Measurements from ENCODE around the gene KCNQ4.
A peak's percentile ranks its signal among the peaks of the same experiment; 100 is the strongest.

The KCNQ4 gene

DNA sequence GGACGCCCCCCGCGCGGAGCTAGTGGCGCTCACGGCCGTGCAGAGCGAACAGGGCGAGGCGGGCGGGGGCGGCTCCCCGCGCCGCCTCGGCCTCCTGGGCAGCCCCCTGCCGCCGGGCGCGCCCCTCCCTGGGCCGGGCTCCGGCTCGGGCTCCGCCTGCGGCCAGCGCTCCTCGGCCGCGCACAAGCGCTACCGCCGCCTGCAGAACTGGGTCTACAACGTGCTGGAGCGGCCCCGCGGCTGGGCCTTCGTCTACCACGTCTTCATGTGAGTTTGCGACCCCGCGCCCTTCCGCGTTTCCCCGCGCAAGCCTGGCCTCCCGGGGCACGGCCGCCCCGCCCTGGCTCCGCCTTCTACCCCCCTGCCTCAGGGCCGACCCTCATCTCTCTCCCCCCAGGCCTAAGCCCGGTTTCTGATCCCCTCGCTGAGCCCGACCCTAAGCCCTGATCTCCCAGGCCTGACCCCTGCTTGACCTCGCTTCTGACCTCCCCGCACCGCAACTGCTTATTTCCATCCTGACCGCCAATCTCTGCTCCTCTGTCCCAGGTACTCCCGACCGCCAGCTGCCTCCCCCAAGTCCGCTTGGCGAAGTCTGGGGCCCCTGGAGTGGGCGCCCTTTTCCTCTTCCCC is 669 bp downstream of the KCNQ4 start:
- Histone ChIP-seq H3K4me3 (ENCODE audit: low read depth in 1 of 2, low read length in 2 of 2) (peak overlapping the region; percentile 31 to 61), H3K9me3 (ENCODE audit: low read length) (no peaks in the 10 kb centered on the region), H3K36me3 (ENCODE audit: insufficient read depth, low read length) (no peaks in the 10 kb centered on the region), H3K27me3 (ENCODE audit: control insufficient read depth in 1 of 2, insufficient read depth in 2 of 2, low read length in 2 of 2) (no peaks in the 10 kb centered on the region), H3K27ac (ENCODE audit: low read depth, low read length) (peak overlapping the region; percentile 80), H3K4me1 (ENCODE audit: insufficient read depth, low read length) (peaks cover 54% of the 10 kb centered on the region), H3K9ac (ENCODE audit: low read length) (peak overlapping the region; percentile 61)

DNA sequence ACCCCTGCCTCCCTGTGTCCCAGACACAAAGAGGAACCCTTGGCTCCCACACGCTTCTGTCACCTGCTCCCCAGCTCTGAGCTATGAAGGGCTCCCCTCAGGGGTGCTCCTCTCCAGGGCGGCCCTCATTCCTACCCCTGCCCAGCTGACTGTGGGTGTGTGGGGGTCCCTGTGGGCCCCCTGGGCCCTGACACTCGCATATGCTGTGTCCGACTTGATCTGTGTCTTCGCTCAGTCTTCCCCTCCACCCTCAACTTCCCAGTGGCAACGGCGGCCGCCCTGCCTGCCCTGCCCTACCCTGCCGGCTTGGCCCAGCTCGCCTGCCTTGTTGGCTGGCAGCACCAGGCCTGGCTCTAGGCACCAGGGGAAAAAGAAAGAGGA is 1.2 kb downstream of the KCNQ4 start:
- Histone ChIP-seq H3K4me3 (ENCODE audit: low read depth in 1 of 2, low read length in 2 of 2) (peak overlapping the region; percentile 31 to 61), H3K27ac (ENCODE audit: low read depth, low read length) (peak overlapping the region; percentile 80), H3K27me3 (ENCODE audit: control insufficient read depth in 1 of 2, insufficient read depth in 2 of 2, low read length in 2 of 2) (no peaks in the 10 kb centered on the region), H3K36me3 (ENCODE audit: insufficient read depth, low read length) (no peaks in the 10 kb centered on the region), H3K9me3 (ENCODE audit: low read length) (no peaks in the 10 kb centered on the region), H3K4me1 (ENCODE audit: insufficient read depth, low read length) (peaks cover 59% of the 10 kb centered on the region), H3K9ac (ENCODE audit: low read length) (peak overlapping the region; percentile 61)

DNA sequence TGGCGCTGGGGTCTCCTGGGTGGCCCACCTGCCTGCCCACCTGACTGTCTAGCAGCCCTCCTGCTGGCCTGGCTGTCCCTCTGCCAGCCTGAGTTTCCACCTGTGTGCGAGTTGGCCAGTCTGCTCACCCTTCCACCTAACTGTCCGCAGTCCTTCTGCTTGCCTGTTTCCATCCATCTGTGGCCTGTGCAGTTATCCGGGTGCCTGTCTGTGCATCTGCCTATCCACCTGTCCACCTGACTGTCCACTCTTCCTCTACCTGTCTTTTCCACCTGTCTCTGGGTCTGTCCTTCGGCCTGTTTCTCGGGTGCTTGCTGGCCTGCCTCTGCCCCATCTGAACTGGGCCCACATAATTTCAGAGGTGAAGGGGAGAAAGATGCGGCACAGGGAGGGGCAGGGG is 1.9 kb downstream of the KCNQ4 start:
- Histone ChIP-seq H3K4me3 (ENCODE audit: low read depth in 1 of 2, low read length in 2 of 2) (peak overlapping the region; percentile 31 to 61), H3K36me3 (ENCODE audit: insufficient read depth, low read length) (no peaks in the 10 kb centered on the region), H3K27me3 (ENCODE audit: control insufficient read depth in 1 of 2, insufficient read depth in 2 of 2, low read length in 2 of 2) (no peaks in the 10 kb centered on the region), H3K4me1 (ENCODE audit: insufficient read depth, low read length) (peaks cover 66% of the 10 kb centered on the region), H3K9me3 (ENCODE audit: low read length) (no peaks in the 10 kb centered on the region), H3K9ac (ENCODE audit: low read length) (peak overlapping the region; percentile 61), H3K27ac (ENCODE audit: low read depth, low read length) (peak overlapping the region; percentile 80)

DNA sequence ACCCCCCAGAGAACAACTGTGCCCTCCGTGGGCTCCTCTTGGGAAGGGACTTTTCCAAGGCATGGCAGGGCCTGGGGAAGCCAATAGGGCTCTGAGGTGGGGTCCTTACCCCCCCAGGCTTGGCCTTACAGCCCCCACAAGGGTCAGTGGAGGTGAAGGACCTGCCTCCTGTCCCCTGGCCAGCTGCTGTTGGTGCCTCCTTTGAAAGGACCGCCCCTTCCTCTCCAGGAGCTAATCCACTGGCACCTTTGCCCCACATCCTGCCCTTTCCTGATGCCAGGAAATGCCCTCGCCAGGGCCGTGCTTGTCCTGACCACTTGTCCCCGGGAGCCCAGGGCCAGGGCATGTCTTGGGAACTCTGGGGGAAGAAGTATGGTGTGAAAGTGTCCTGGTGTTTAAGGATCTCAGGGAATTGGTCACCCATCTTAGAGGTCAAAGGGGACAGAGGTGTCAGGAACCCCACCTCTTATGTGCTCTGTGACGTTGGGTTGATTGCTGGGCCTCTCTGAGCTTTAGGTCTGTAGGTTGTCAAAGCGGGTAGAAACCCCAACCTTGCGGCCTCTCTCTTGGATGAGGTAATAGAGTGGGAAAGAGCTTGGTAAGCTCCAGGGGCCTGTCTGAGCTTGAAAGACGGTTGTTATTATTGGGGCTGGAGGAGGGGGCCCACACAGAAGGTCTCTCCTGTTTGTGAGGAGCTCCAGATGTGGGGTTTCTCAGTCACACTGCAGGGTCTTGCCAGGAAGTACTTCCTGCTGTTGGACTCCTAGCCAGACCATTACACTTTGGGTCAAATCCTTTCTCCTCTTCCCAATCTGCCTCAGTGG is 2.8 kb downstream of the KCNQ4 start:
- no peak overlapping the region for H3K9ac ChIP-seq (ENCODE audit: low read length)
- H3K4me1 ChIP-seq (ENCODE audit: insufficient read depth, low read length), result peaks cover 76% of the 10 kb centered on the region
- H3K4me3 ChIP-seq (ENCODE audit: low read depth in 1 of 2, low read length in 2 of 2), result peak overlapping the region in 1 of 2 donors; percentile 61
- H3K27me3 ChIP-seq (ENCODE audit: control insufficient read depth in 1 of 2, insufficient read depth in 2 of 2, low read length in 2 of 2), result no peaks in the 10 kb centered on the region
- no peaks in the 10 kb centered on the region for H3K9me3 ChIP-seq (ENCODE audit: low read length)
- H3K36me3 ChIP-seq (ENCODE audit: insufficient read depth, low read length), result no peaks in the 10 kb centered on the region
- peak overlapping the region; percentile 80 for H3K27ac ChIP-seq (ENCODE audit: low read depth, low read length)

DNA sequence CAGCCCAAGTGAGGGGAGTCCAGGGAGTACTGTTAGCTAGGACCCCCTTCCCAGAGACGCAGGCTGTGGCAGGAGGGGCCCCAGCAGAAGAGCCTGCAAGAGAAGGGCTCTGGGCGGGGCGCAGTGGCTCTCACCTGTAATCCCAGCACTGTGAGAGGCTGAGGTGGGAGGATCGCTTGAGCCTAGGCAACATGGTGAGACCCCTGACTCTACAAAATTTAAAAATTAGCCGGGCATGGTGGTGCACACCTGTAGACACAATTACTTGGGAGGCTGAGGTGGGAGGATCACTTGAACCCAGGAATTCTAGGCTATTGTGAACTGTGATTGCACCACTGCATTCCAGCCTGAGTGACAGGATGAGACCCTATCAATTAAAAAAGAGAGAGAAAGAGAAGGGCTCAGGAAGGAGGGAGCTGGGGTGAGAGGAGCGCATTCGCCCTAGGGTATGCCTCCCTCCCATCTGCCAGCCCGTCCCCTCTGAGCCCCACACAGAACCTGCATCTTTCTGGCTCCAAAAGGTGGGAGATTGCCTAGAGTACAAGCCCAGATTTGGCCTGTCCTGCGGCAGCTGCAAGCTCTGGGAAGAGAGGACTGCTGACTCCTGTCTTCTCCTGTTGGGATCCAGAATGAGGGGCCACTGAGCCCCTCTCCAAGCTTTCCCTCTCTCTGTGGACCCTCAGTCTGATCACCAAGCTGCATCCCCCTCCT is 3.6 kb downstream of the KCNQ4 start:
- Histone ChIP-seq H3K9ac (ENCODE audit: low read length) (peak overlapping the region; percentile 57), H3K27ac (ENCODE audit: low read depth, low read length) (peak overlapping the region; percentile 80)

DNA sequence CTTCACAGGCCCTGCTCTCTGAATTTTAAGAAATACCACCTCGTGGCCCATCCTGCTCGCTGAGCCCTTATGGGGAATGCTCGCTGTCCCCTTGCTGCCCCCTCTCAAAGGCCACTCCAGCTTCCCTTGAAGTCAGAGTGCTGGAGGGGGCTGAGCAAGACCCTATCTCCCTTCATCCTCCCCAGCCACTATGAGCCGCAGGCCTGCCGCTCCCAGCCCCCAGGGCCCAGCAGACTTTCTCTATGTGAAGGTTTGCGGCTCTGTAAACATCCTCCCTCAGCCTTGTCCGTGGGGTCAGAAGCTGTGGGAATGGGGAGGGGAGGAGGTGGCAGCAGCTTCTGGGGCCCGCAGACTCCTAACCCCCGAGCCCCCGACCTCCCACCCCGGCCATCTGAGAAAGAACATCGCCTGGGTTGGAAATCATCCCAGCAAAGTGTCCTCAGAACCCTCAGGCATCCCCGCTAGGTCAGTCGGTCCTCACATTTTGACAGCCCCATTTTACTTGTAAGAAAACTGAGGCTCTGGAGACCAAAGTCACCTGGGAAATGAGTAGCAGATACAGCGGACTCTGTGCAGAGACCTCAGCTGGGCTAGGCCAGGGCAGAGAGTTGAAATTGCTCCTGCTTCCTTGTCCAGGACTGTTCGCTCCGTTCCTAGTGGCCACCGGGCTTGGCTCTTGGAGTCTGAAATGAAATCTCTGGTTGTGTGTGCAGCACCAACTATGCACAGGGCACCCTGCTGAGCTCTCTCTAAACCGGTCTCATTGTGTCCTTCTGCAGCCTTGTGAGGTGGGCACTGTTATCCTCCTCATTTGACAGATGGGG is 4.4 kb downstream of the KCNQ4 start:
- Histone ChIP-seq H3K9me3 (ENCODE audit: low read length) (no peaks in the 10 kb centered on the region), H3K4me3 (ENCODE audit: low read depth in 1 of 2, low read length in 2 of 2) (no peak overlapping the region), H3K9ac (ENCODE audit: low read length) (peak overlapping the region; percentile 57), H3K27me3 (ENCODE audit: control insufficient read depth in 1 of 2, insufficient read depth in 2 of 2, low read length in 2 of 2) (no peaks in the 10 kb centered on the region), H3K27ac (ENCODE audit: low read depth, low read length) (peak overlapping the region; percentile 80), H3K36me3 (ENCODE audit: insufficient read depth, low read length) (no peaks in the 10 kb centered on the region), H3K4me1 (ENCODE audit: insufficient read depth, low read length) (peaks cover 74% of the 10 kb centered on the region)

More for the DNA sequence above, 3.6 kb downstream of the KCNQ4 start:
- Histone ChIP-seq H3K27me3 (ENCODE audit: control insufficient read depth in 1 of 2, insufficient read depth in 2 of 2, low read length in 2 of 2) (no peaks in the 10 kb centered on the region), H3K36me3 (ENCODE audit: insufficient read depth, low read length) (no peaks in the 10 kb centered on the region), H3K9me3 (ENCODE audit: low read length) (no peaks in the 10 kb centered on the region), H3K4me1 (ENCODE audit: insufficient read depth, low read length) (peaks cover 78% of the 10 kb centered on the region), H3K4me3 (ENCODE audit: low read depth in 1 of 2, low read length in 2 of 2) (no peak overlapping the region)

DNA sequence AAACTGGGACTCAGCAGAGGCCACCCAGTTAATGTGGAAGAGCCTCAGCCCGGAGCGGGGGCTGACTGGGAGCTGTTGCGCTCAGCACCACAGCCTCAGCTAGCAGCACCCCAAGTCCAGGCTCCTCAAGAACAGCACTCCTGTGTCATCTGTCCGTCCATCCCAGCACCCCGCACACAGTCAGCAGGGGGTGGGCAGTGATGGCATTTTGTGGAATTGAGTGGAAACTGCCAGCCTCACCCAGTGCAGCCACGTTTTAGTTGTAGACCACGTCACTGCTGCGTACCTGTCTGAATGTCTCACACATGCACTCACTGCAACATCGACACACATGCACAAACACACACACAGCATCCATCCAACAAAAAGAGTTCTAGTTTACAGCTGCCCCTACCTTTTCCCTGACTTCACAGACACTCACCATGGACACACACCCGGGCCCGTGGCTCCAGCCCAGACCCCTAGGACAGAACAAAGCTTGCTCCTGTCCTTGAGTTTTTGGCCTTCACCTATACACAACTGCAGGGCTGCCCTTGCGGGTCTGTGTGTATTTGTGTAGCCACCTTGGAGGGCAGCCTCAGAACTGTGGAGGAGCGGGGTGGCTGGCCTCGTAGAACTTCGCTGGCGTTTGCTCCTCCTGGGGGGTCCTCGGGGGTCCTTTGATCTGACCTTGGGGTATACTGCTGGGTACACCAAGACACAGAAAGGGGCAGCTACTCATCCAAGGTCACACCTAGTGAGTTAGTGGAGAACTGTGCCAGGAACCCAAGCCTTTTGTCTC is 5.2 kb downstream of the KCNQ4 start:
- Histone ChIP-seq H3K4me3 (ENCODE audit: low read depth in 1 of 2, low read length in 2 of 2) (no peak overlapping the region), H3K27ac (ENCODE audit: low read depth, low read length) (peak overlapping the region; percentile 59), H3K9me3 (ENCODE audit: low read length) (no peaks in the 10 kb centered on the region), H3K27me3 (ENCODE audit: control insufficient read depth in 1 of 2, insufficient read depth in 2 of 2, low read length in 2 of 2) (no peaks in the 10 kb centered on the region), H3K9ac (ENCODE audit: low read length) (no peak overlapping the region), H3K36me3 (ENCODE audit: insufficient read depth, low read length) (peaks cover 5% of the 10 kb centered on the region), H3K4me1 (ENCODE audit: insufficient read depth, low read length) (peaks cover 70% of the 10 kb centered on the region)

DNA sequence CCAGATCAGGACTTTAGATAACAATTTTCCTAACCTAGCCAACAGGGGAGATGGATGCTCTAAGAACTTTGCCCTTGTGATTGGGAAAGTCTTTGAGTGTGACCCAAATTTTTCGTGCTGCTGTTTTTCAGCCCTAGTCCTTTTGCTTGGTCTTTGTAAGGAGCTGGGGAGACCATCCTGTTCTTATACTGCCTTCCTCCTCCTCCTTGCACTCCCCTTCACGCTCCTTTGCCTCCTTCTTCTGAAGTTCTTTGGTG is 5.7 kb downstream of the KCNQ4 start:
- H3K9me3 ChIP-seq (ENCODE audit: low read length), result no peaks in the 10 kb centered on the region
- H3K36me3 ChIP-seq (ENCODE audit: insufficient read depth, low read length), result peaks cover 5% of the 10 kb centered on the region
- H3K4me3 ChIP-seq (ENCODE audit: low read depth in 1 of 2, low read length in 2 of 2), result peak overlapping the region in 1 of 2 donors; percentile 18
- peaks cover 70% of the 10 kb centered on the region for H3K4me1 ChIP-seq (ENCODE audit: insufficient read depth, low read length)
- H3K9ac ChIP-seq (ENCODE audit: low read length), result no peak overlapping the region
- peak overlapping the region; percentile 59 for H3K27ac ChIP-seq (ENCODE audit: low read depth, low read length)
- no peaks in the 10 kb centered on the region for H3K27me3 ChIP-seq (ENCODE audit: control insufficient read depth in 1 of 2, insufficient read depth in 2 of 2, low read length in 2 of 2)

DNA sequence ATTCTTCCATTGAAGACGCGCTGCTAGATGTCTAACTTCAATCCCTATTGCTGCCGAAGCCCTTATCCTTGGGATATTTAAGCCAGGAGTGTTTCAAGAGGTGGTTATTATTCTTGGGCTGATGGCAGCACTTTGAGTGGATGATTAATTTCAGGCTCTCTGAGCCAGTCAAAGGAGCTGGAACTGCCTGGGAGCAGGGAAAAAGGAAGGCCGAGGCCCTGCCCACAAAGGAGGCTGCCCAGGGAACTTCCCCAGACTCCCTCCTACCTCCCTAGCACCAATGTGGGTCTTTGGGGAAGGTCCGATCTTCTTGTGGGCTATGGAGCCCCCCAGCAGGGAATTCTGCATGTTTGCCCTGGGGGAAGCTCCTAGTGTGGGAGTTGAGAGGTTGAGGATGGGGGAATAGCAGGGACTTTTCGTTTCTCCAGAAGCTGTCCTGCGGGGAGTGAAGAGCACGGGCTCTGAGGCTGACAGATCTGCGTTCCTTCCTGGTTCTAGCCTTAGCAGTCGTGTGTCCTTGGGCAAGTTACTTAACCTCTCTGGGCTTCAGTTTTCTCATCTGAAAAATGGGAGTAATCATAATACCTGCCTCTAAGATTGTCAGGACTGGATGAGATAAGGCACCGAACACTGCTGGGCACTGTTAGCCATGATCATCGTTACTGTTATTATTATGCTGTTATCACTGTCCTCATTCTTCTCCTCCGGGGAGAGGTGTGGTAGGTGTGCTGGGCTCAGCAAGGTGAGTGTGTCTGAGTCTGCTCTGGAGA is 6.3 kb downstream of the KCNQ4 start:
- H3K9me3 ChIP-seq (ENCODE audit: low read length), result no peaks in the 10 kb centered on the region
- H3K27me3 ChIP-seq (ENCODE audit: control insufficient read depth in 1 of 2, insufficient read depth in 2 of 2, low read length in 2 of 2), result no peaks in the 10 kb centered on the region
- peak overlapping the region in 1 of 2 donors; percentile 18 for H3K4me3 ChIP-seq (ENCODE audit: low read depth in 1 of 2, low read length in 2 of 2)
- H3K9ac ChIP-seq (ENCODE audit: low read length), result peak overlapping the region; percentile 17
- peak overlapping the region; percentile 59 for H3K27ac ChIP-seq (ENCODE audit: low read depth, low read length)
- H3K4me1 ChIP-seq (ENCODE audit: insufficient read depth, low read length), result peaks cover 70% of the 10 kb centered on the region
- H3K36me3 ChIP-seq (ENCODE audit: insufficient read depth, low read length), result peaks cover 5% of the 10 kb centered on the region

DNA sequence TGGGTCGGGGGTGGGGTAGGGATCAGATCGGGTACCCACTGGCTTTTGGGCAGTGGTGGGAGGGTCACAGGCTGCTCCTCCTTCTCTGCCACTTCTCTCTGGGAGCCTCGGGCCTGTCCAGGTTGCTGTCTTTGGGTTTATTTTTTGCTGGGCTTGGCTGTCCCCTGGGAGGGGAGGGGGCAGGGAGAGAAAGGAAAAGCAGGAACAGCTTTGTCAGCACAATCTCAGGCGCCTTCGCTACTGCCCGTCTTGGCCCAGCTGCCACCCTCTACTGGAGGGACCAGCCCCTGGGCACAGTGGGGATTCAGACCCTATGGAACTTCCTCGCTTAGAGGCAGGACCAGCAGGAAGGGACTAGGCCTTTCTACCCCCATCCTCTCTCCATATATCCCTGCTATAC is 8.4 kb downstream of the KCNQ4 start:
- H3K9me3 ChIP-seq (ENCODE audit: low read length), result no peaks in the 10 kb centered on the region
- H3K27me3 ChIP-seq (ENCODE audit: control insufficient read depth in 1 of 2, insufficient read depth in 2 of 2, low read length in 2 of 2), result no peaks in the 10 kb centered on the region
- H3K27ac ChIP-seq (ENCODE audit: low read depth, low read length), result no peak overlapping the region
- H3K36me3 ChIP-seq (ENCODE audit: insufficient read depth, low read length), result peaks cover 5% of the 10 kb centered on the region
- H3K9ac ChIP-seq (ENCODE audit: low read length), result no peak overlapping the region
- no peak overlapping the region for H3K4me3 ChIP-seq (ENCODE audit: low read depth in 1 of 2, low read length in 2 of 2)
- peaks cover 66% of the 10 kb centered on the region for H3K4me1 ChIP-seq (ENCODE audit: insufficient read depth, low read length)
